Transverse colon (tissue), 4 donors: ENCODE results near the gene LYRM4. TPM values are rescaled to one million over a fixed set of nuclear protein-coding genes. Genes with fewer than 3 reads are reported as not detected.

Source experiments
- DNase-seq: peaks from one replicate; pipeline ENCODE4 v3.0.0-alpha.2; 2019
- H3K27ac ChIP-seq, 4 donors: fragments of 200-600 bp; sonication (generic); 2 replicates each; pipeline ENCODE4 v1.5.1; 2016 to 2018; ENCODE audit warnings: inconsistent platforms in 4 of 4
- H3K27me3 ChIP-seq: fragments of 200-600 bp; sonication (generic); 2 replicates; pipeline ENCODE4 v1.5.1; 2017; ENCODE audit warnings: inconsistent platforms
- H3K36me3 ChIP-seq, 4 donors: fragments of 200-600 bp; sonication (generic); 2 replicates each; pipeline ENCODE4 v1.5.1; 2017 to 2019; ENCODE audit warnings: inconsistent platforms in 4 of 4
- H3K4me1 ChIP-seq, 4 donors: fragments of 200-600 bp; sonication (generic); 2 replicates each; pipeline ENCODE4 v1.5.1; 2017 to 2020; ENCODE audit warnings: inconsistent platforms in 4 of 4
- H3K4me3 ChIP-seq, 4 donors: fragments of 200-600 bp; sonication (generic); 1 replicate in 1 of 4; 2 replicates in 3 of 4; pipeline versions ENCODE4 v1.5.1 to v1.6.1; 2017 to 2019; ENCODE audit warnings: inconsistent platforms in 4 of 4
- H3K9me3 ChIP-seq, 2 donors: fragments of 200-600 bp; sonication (generic); 2 replicates each; pipeline ENCODE4 v1.5.1; 2017 to 2019; ENCODE audit warnings: inconsistent platforms in 2 of 2
- EP300 ChIP-seq: sonication (generic); formaldehyde crosslinking; IDR thresholded peaks from one replicate; pipeline ENCODE4 v1.6.1; 2017; ENCODE audit warnings: antibody characterized with exemption, low read depth
- POLR2A ChIP-seq: fragments of 450-650 bp; IDR thresholded peaks from one replicate; pipeline ENCODE4 v1.6.1; 2016; ENCODE audit warnings: antibody characterized with exemption, mild to moderate bottlenecking, moderate library complexity
- POLR2AphosphoS5 ChIP-seq, 3 donors: sonication (generic); formaldehyde crosslinking; IDR thresholded peaks; one replicate each; pipeline ENCODE4 v1.6.1; 2016; ENCODE audit warnings: antibody characterized with exemption in 3 of 3
- WGBS, 2 donors: methylation state at CpG; one replicate each; pipeline ENCODE4 v1.1.5; 2018; ENCODE audit warnings: low coverage in 1 of 2; 5-methylcytosine and 5-hydroxymethylcytosine counted together
- in situ Hi-C, 4 donors: fragments of 200-750 bp; cut with MboI; loops; one replicate each; pipeline versions ENCODE4 v1.15.0 to v1.15.1; 2017; ENCODE audit warnings: low sequenced_read_pairs in 3 of 4, low pct_ligation_motif_present in 1 of 4, low pct_unique_long_range_greater_than_20kb in 1 of 4
- intact Hi-C: fragments of 100-400 bp; cut with DNase I; formaldehyde crosslinking; loops from one replicate; pipeline ENCODE4 v1.15.1; 2023; ENCODE audit warnings: low total_unique reads
- total RNA-seq, 4 donors: library from RNA; depleted of rRNA; stranded (reverse); fragments of >200 nt; gene quantifications; one replicate each; pipeline ENCODE4 v1.1.0, GENCODE V29; 2016
- TF ChIP-seq, protein P1 (sequence below), 5 experiments: fragments of 200-600 bp in 3 of 5; fragments of 450-650 bp in 2 of 5; sonication (generic) in 3 of 5; IDR thresholded peaks; 1 replicate in 2 of 5; 2 replicates in 3 of 5; pipeline ENCODE4 v1.5.1; 2016 to 2017; ENCODE audit warnings: antibody characterized with exemption in 5 of 5, inconsistent platforms in 3 of 5, mild to moderate bottlenecking in 2 of 5, moderate library complexity in 1 of 5

Gene LYRM4
- total RNA-seq, 4 donors from 2014 or later, result 3.0 to 14.0 (median 6.9) TPM

DNA sequence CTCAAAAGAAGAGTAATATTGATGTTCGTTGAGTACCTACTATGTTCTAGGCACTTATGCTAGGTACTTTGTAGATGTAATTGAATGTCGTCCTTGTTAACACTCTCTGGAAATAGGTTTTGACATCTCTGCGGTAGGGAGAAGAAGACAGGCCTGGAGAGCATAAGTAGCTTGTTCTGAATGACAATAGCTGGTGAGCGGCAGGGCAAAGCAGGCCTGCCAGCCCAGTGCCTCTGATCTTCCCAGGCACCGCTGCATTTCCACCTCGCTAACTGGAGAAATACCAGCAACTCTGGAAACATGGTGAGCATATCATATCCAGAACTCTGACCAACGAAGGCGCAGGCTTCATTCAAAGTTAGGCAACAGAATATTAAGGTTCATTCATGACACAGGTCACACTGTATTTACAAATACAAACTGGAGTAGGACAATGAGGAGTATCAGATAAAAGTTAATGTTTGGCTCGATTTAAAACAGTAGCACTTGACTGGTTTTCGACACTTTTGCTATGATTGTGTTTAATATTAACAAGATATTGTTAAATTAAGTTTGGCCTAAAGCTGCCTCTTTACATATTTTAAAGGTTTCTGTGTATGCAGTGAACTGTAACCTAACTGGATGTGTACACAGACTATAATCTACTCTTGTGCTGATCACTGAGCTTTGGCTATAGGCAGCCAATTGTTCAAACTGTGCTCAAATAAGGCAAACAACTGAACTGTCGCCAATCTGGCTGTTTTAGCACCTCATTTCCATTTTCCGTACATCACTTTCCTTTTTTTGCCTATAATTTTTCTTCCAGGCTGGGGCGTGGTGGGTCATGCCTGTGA lies 121.5 kb downstream of the LYRM4 start:
- DNase-seq, result no peak
- in situ Hi-C loops, result loop anchor here in 1 of 4 donors (25.0 kb wide), 1 partner anchor 1423 kb away; no protein-coding TSS in a partner anchor
- TF ChIP-seq, protein P1, sequence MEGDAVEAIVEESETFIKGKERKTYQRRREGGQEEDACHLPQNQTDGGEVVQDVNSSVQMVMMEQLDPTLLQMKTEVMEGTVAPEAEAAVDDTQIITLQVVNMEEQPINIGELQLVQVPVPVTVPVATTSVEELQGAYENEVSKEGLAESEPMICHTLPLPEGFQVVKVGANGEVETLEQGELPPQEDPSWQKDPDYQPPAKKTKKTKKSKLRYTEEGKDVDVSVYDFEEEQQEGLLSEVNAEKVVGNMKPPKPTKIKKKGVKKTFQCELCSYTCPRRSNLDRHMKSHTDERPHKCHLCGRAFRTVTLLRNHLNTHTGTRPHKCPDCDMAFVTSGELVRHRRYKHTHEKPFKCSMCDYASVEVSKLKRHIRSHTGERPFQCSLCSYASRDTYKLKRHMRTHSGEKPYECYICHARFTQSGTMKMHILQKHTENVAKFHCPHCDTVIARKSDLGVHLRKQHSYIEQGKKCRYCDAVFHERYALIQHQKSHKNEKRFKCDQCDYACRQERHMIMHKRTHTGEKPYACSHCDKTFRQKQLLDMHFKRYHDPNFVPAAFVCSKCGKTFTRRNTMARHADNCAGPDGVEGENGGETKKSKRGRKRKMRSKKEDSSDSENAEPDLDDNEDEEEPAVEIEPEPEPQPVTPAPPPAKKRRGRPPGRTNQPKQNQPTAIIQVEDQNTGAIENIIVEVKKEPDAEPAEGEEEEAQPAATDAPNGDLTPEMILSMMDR (IDR thresholded peaks at IDR 0.05), result no peak
- TF ChIP-seq POLR2AphosphoS5 (IDR thresholded peaks at IDR 0.05) (no peak), EP300 (no peak), POLR2A (no peak)
- Histone ChIP-seq H3K36me3 (no peaks in the 10 kb centered on the region), H3K27ac (no peak overlapping the region), H3K4me1 (no peaks in the 10 kb centered on the region), H3K4me3 (no peak overlapping the region), H3K27me3 (no peaks in the 10 kb centered on the region), H3K9me3 (no peaks in the 10 kb centered on the region)
- WGBS, 2 donors, result 81 to 83% methylated on average over 13 of the region's 13 CpGs
- intact Hi-C loops, result no loop called here

DNA sequence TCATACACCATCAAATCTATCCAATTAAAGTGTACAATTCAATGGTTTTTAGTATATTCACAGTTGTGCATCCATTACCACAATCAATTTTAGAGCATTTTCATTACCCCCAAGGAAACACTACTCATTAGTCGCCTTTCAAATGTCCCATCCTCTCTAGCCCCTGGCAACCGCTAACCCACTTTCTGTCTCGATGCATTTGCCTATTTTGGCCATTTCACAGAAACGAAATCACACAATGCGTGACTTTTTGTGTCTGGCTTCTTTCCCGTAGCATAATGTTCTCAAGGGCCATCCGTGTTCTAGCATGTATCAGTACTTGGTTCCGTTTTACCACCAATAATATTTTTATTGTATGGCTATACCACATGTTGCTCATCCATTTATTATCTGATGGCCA lies 123.9 kb downstream of the LYRM4 start:
- Histone ChIP-seq H3K9me3 (no peaks in the 10 kb centered on the region), H3K27ac (no peak overlapping the region), H3K36me3 (no peaks in the 10 kb centered on the region), H3K4me3 (no peak overlapping the region), H3K27me3 (no peaks in the 10 kb centered on the region), H3K4me1 (peaks cover 0 to 13% (median 0%) of the 10 kb centered on the region in 4 donors)
- DNase-seq, result no peak
- in situ Hi-C loops, result loop anchor here in 1 of 4 donors (25.0 kb wide), 1 partner anchor 1425 kb away; no protein-coding TSS in a partner anchor
- WGBS, 2 donors, result 77 to 100% methylated on average over 7 to 8 of the region's 8 CpGs
- TF ChIP-seq, protein P1 (IDR thresholded peaks at IDR 0.05), result no peak
- no peak for TF ChIP-seq POLR2A
- no peak for TF ChIP-seq EP300
- TF ChIP-seq POLR2AphosphoS5 (IDR thresholded peaks at IDR 0.05), result no peak
- intact Hi-C loops, result no loop called here

DNA sequence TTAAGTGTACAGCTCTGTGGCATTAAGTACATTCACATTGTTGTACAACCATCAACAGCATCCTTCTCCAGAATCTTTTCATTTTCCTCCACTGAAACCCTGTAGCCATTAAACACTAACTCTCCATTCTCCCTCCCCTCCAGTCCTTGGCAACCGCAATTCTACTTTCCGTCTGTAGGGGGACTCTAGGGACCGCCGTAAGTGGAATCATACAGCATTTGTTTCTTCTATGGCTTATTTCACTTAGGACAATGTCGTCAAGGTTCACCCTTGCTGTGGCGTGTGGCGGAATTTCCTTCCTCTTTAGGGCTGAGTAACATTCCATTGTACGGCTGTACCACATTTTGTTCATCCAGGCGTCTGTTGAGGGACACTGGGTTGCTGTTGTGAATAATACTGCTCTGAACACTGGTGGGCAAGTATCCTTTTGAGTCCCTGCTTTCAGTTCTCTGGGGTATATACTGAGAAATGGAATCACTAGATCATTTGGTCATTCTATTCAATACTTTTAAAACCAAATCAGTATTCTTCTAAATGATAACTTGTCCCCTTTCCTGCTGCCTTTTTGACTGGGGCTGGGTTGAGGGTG lies 124.9 kb downstream of the LYRM4 start:
- Histone ChIP-seq H3K4me1 (peaks cover 0 to 13% (median 0%) of the 10 kb centered on the region in 4 donors), H3K36me3 (no peaks in the 10 kb centered on the region), H3K27ac (no peak overlapping the region), H3K4me3 (no peak overlapping the region), H3K27me3 (no peaks in the 10 kb centered on the region), H3K9me3 (no peaks in the 10 kb centered on the region)
- intact Hi-C loops, result no loop called here
- in situ Hi-C loops, result loop anchor here in 1 of 4 donors (25.0 kb wide), 1 partner anchor 1426 kb away; no protein-coding TSS in a partner anchor
- WGBS, 2 donors, result 74 to 88% methylated on average over 8 to 9 of the region's 9 CpGs
- DNase-seq, result no peak
- TF ChIP-seq, protein P1 (IDR thresholded peaks at IDR 0.05), result peak; percentile 39 to 58 (median 54)
- no peak for TF ChIP-seq EP300

DNA sequence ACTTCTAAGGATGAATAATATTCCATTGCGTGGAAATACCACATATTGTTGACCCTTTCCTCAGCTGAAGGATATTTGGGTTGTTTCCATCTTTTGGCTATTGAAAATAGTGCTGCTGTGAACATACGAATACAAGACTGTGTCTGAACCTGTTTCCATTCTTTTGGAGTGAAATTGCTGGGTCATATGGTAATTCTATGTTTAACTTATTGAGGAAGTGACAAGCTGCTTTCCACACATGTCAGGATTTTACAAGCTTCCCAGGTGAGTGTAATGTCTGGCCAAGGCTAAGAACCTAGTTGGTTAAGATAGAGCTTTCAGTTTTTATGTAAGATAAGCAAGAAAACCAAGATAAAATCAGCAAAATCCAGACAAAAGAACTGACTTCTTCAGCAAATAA lies 126.8 kb downstream of the LYRM4 start:
- DNase-seq, result no peak
- H3K27me3 ChIP-seq, result no peaks in the 10 kb centered on the region
- H3K4me1 ChIP-seq, result peaks cover 0 to 13% (median 0%) of the 10 kb centered on the region in 4 donors
- TF ChIP-seq EP300, result no peak
- TF ChIP-seq, protein P1 (IDR thresholded peaks at IDR 0.05), result no peak
- no peak for TF ChIP-seq POLR2A
- TF ChIP-seq POLR2AphosphoS5 (IDR thresholded peaks at IDR 0.05), result no peak
- no peak overlapping the region for H3K4me3 ChIP-seq
- in situ Hi-C loops (loop anchor here in 1 of 4 donors (25.0 kb wide), 1 partner anchor 1428 kb away; no protein-coding TSS in a partner anchor), intact Hi-C loops (no loop called here)
- 70 to 95% methylated on average over 2 of the region's 2 CpGs for WGBS, 2 donors
- H3K9me3 ChIP-seq, result no peaks in the 10 kb centered on the region
- no peaks in the 10 kb centered on the region for H3K36me3 ChIP-seq
- H3K27ac ChIP-seq, result no peak overlapping the region
